PC-9 (cell line): Measurements from ENCODE around the gene TELO2. TPM values are rescaled to one million over a fixed set of nuclear protein-coding genes. Genes with fewer than 3 reads are reported as not detected.

ENCODE experiments used
- BruUV-seq: library from RNA; stranded (reverse); fragments of 400-500 nt; replicated peaks from 2 replicates; lab custom pipeline; 2021; lab: Mats Ljungman, UMichigan
- CTCF ChIA-PET: fragments of 300-600 bp; sonication (Branson Sonifier 250); formaldehyde crosslinking; loops from one replicate; lab custom pipeline; 2022; ENCODE audit warnings: antibody characterized with exemption; lab: Charles Lee
- POLR2A ChIA-PET: fragments of 300-600 bp; sonication (Branson Sonifier 250); formaldehyde crosslinking; loops from one replicate; lab custom pipeline; 2022; ENCODE audit warnings: antibody characterized with exemption; ENCODE audit not compliant: unreplicated experiment; lab: Charles Lee
- DNase-seq, 2 experiments: peaks; one replicate each; pipeline versions ENCODE4 v3.0.0 to v3.0.0-alpha.2; 2015 to 2022; ENCODE audit warnings: mixed read lengths in 1 of 2
- H2AFZ ChIP-seq: fragments of 200-600 bp; sonication (generic); 2 replicates; pipeline ENCODE4 v1.8.1; 2017; ENCODE audit warnings: antibody characterized with exemption
- H3F3A ChIP-seq: fragments of 200-600 bp; sonication (generic); 2 replicates; pipeline ENCODE4 v1.8.1; 2017; ENCODE audit warnings: antibody characterized with exemption, mild to moderate bottlenecking, low read depth; ENCODE audit not compliant: insufficient read depth
- H3K27ac ChIP-seq: fragments of 200-600 bp; sonication (generic); 2 replicates; pipeline ENCODE4 v1.6.1; 2016; ENCODE audit warnings: mixed run types
- H3K27me3 ChIP-seq: fragments of 200-600 bp; sonication (generic); 2 replicates; pipeline ENCODE4 v1.6.1; 2016; ENCODE audit warnings: low read depth, mixed run types; ENCODE audit not compliant: insufficient read depth
- H3K36me3 ChIP-seq: fragments of 200-600 bp; sonication (generic); 2 replicates; pipeline ENCODE4 v1.6.1; 2016; ENCODE audit warnings: low read depth, mixed run types
- H3K4me1 ChIP-seq: fragments of 200-600 bp; sonication (generic); replicated peaks from 2 replicates; pipeline ENCODE4 v1.6.1; 2016; ENCODE audit warnings: mixed run types; ENCODE audit not compliant: insufficient read depth
- H3K4me2 ChIP-seq: fragments of 200-600 bp; sonication (generic); 2 replicates; pipeline ENCODE4 v1.6.1; 2017; ENCODE audit warnings: mixed run types
- H3K4me3 ChIP-seq: fragments of 200-600 bp; sonication (generic); 2 replicates; pipeline ENCODE4 v1.6.1; 2016; ENCODE audit warnings: mixed run types
- H3K79me2 ChIP-seq: fragments of 200-600 bp; sonication (generic); 2 replicates; pipeline ENCODE4 v1.6.1; 2017; ENCODE audit warnings: low read depth, mixed run types
- H3K9me2 ChIP-seq: fragments of 200-600 bp; sonication (generic); 2 replicates; pipeline ENCODE4 v1.8.1; 2017; ENCODE audit warnings: mild to moderate bottlenecking; ENCODE audit not compliant: insufficient read depth
- H3K9me3 ChIP-seq: fragments of 200-600 bp; sonication (generic); 2 replicates; pipeline ENCODE4 v1.8.1; 2016; ENCODE audit warnings: low read depth; ENCODE audit not compliant: insufficient read depth
- H4K20me1 ChIP-seq: fragments of 200-600 bp; sonication (generic); 2 replicates; pipeline ENCODE4 v1.8.1; 2017; ENCODE audit not compliant: insufficient read depth
- EZH2 ChIP-seq: fragments of 200-600 bp; sonication (generic); IDR thresholded peaks from 2 replicates; pipeline ENCODE4 v1.8.0; 2017; ENCODE audit warnings: antibody characterized with exemption, low read depth
- intact Hi-C: fragments of 100-400 bp; cut with micrococcal nuclease; formaldehyde crosslinking; loops from one replicate; pipeline ENCODE4 v1.10.0; 2022; ENCODE audit not compliant: unreplicated experiment
- total RNA-seq: library from RNA; stranded (reverse); gene quantifications from 2 replicates; pipeline ENCODE4 v1.2.3, GENCODE V29; 2021
- TF ChIP-seq, protein P1 (sequence below): fragments of 200-600 bp; sonication (generic); conservative IDR thresholded peaks from 2 replicates; pipeline ENCODE4 v1.6.1; 2017; ENCODE audit warnings: mixed run types, antibody characterized with exemption, mild to moderate bottlenecking, moderate library complexity

Gene TELO2
- total RNA-seq, 1 experiment from 2014 or later: 56.0 TPM

DNA sequence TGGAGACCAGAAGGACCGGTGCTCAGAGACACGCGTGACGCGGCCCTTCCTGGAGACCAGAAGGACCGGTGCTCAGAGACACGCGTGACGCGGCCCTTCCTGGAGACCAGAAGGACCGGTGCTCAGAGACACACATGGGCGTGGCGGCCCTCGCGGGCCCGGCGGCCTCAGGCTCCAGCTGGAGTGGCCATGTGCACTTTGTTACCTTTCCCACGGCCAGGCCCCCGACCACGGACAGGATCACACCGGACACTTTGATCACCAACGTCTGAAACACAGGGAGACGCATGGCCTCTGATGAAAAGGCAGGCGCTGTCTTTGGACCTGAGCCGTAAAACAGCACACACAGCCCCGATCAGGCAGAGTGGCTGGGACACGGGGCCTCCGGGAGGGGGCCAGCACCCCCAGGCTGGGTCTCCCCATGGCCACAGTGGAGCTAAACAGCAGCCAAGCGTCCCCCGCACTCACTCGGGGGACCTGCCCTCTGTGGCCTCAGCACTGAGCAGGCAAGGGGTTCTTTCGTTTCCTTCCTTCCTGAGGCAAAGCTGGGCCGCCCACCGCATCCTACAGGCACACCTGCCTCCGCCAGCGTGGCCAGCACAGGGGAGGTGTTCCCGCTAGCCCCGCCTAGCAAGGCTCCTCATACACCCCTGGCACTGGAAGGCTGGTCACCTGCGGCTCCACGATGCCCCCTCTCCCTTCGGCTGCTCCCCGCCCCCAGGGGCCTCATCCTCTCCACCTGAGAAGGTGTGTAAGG lies 35.5 kb upstream of the TELO2 start:
- POLR2A ChIA-PET: no interaction called here
- DNase-seq: no peak
- Histone ChIP-seq H3K4me2 (no peak overlapping the region), H3K9me3 (no peaks in the 10 kb centered on the region), H3K27ac (no peak overlapping the region), H3K9me2 (no peaks in the 10 kb centered on the region), H2AFZ (no peak overlapping the region), H3K4me3 (no peak overlapping the region), H3K27me3 (no peaks in the 10 kb centered on the region), H3F3A (no peaks in the 10 kb centered on the region), H4K20me1 (no peaks in the 10 kb centered on the region; the same call in 1 of the 2 replicates), H3K36me3 (no peaks in the 10 kb centered on the region), H3K4me1 (no peaks in the 10 kb centered on the region), H3K79me2 (no peaks in the 10 kb centered on the region)
- TF ChIP-seq, protein P1, sequence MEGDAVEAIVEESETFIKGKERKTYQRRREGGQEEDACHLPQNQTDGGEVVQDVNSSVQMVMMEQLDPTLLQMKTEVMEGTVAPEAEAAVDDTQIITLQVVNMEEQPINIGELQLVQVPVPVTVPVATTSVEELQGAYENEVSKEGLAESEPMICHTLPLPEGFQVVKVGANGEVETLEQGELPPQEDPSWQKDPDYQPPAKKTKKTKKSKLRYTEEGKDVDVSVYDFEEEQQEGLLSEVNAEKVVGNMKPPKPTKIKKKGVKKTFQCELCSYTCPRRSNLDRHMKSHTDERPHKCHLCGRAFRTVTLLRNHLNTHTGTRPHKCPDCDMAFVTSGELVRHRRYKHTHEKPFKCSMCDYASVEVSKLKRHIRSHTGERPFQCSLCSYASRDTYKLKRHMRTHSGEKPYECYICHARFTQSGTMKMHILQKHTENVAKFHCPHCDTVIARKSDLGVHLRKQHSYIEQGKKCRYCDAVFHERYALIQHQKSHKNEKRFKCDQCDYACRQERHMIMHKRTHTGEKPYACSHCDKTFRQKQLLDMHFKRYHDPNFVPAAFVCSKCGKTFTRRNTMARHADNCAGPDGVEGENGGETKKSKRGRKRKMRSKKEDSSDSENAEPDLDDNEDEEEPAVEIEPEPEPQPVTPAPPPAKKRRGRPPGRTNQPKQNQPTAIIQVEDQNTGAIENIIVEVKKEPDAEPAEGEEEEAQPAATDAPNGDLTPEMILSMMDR: no peak
- TF ChIP-seq EZH2: no peak
- CTCF ChIA-PET: no interaction called here
- intact Hi-C loops: no loop called here
- no TSS peak for BruUV-seq

GRCh38 chr16:1458336-1458976 lies 34.7 kb upstream of the TELO2 start:
- no TSS peak for BruUV-seq
- Histone ChIP-seq H3K4me3 (no peak overlapping the region), H3K9me3 (no peaks in the 10 kb centered on the region), H3F3A (no peaks in the 10 kb centered on the region), H2AFZ (no peak overlapping the region), H3K79me2 (no peaks in the 10 kb centered on the region), H4K20me1 (no peaks in the 10 kb centered on the region; the same call in 1 of the 2 replicates), H3K27me3 (no peaks in the 10 kb centered on the region), H3K4me2 (no peak overlapping the region), H3K27ac (no peak overlapping the region), H3K9me2 (no peaks in the 10 kb centered on the region), H3K36me3 (no peaks in the 10 kb centered on the region), H3K4me1 (no peaks in the 10 kb centered on the region)
- ChIA-PET POLR2A (no interaction called here), CTCF (no interaction called here)
- intact Hi-C loops: no loop called here
- TF ChIP-seq, protein P1: no peak
- no peak for DNase-seq

GRCh38 chr16:1458977-1459341 lies 34.2 kb upstream of the TELO2 start:
- Histone ChIP-seq H4K20me1 (no peaks in the 10 kb centered on the region; the same call in 1 of the 2 replicates), H3K27me3 (no peaks in the 10 kb centered on the region), H3K4me1 (no peaks in the 10 kb centered on the region), H3K36me3 (no peaks in the 10 kb centered on the region), H3K9me2 (no peaks in the 10 kb centered on the region), H2AFZ (no peak overlapping the region), H3K79me2 (no peaks in the 10 kb centered on the region), H3F3A (no peaks in the 10 kb centered on the region), H3K27ac (no peak overlapping the region), H3K4me2 (no peak overlapping the region), H3K4me3 (no peak overlapping the region), H3K9me3 (no peaks in the 10 kb centered on the region)
- BruUV-seq: no TSS peak
- ChIA-PET CTCF (no interaction called here), POLR2A (no interaction called here)
- TF ChIP-seq EZH2: no peak
- TF ChIP-seq, protein P1: no peak
- intact Hi-C loops: no loop called here
- DNase-seq: no peak
